PC-3 (cell line): ENCODE results near the gene CTRB1. TPM values are rescaled to one million over a fixed set of nuclear protein-coding genes. Genes with fewer than 3 reads are reported as not detected.

ENCODE experiments used
- ATAC-seq: fragments of 200-7000 bp; cut with Tn5 transposase; 2 replicates; pipeline ENCODE4 v1.9.1; 2020; ENCODE audit warnings: mild to moderate bottlenecking, moderate library complexity
- BruUV-seq: library from RNA; stranded (reverse); fragments of 400-500 nt; replicated peaks from 2 replicates; lab custom pipeline; 2021; lab: Mats Ljungman, UMichigan
- CTCF ChIA-PET: fragments of 300-600 bp; sonication (Branson Sonifier 250); formaldehyde crosslinking; loops from one replicate; lab custom pipeline; 2022; ENCODE audit warnings: antibody characterized with exemption; lab: Charles Lee
- POLR2A ChIA-PET: fragments of 300-600 bp; sonication (Branson Sonifier 250); formaldehyde crosslinking; loops from one replicate; lab custom pipeline; 2022; ENCODE audit warnings: antibody characterized with exemption; ENCODE audit not compliant: unreplicated experiment; lab: Charles Lee
- DNase-seq: peaks from one replicate; pipeline ENCODE4 v3.0.0-alpha.2; 2015
- H2AFZ ChIP-seq: fragments of 300-600 bp; sonication (generic); 2 replicates; pipeline ENCODE4 v1.6.0; 2016; ENCODE audit warnings: antibody characterized with exemption, low read length
- H3F3A ChIP-seq: fragments of 300-600 bp; sonication (generic); one replicate; pipeline ENCODE4 v1.6.0; 2017; ENCODE audit warnings: antibody characterized with exemption, low read length, control low read depth, mild to moderate bottlenecking; ENCODE audit not compliant: unreplicated experiment
- H3K27ac ChIP-seq: fragments of 300-600 bp; sonication (generic); 2 replicates; pipeline ENCODE4 v1.5.1; 2016; ENCODE audit warnings: mild to moderate bottlenecking, low read length
- H3K27me3 ChIP-seq: fragments of 300-600 bp; sonication (generic); 2 replicates; pipeline ENCODE4 v1.6.1; 2016; ENCODE audit warnings: low read length, mixed read lengths
- H3K36me3 ChIP-seq: fragments of 300-600 bp; sonication (generic); 2 replicates; pipeline ENCODE4 v1.6.1; 2016; ENCODE audit warnings: low read depth, mixed run types, low read length, mixed read lengths
- H3K4me1 ChIP-seq: fragments of 300-600 bp; sonication (generic); 2 replicates; pipeline ENCODE4 v1.5.1; 2016; ENCODE audit warnings: low read length; ENCODE audit not compliant: insufficient read depth
- H3K4me2 ChIP-seq: fragments of 300-600 bp; sonication (generic); 2 replicates; pipeline ENCODE4 v1.6.0; 2016; ENCODE audit warnings: low read length
- H3K4me3 ChIP-seq: fragments of 300-600 bp; sonication (generic); 2 replicates; pipeline ENCODE4 v1.5.1; 2016; ENCODE audit warnings: mild to moderate bottlenecking, low read length, mixed read lengths
- H3K79me2 ChIP-seq: fragments of 300-600 bp; sonication (generic); 2 replicates; pipeline ENCODE4 v1.6.1; 2017; ENCODE audit warnings: low read length, mixed read lengths
- H3K9ac ChIP-seq: fragments of 300-600 bp; sonication (generic); 2 replicates; pipeline ENCODE4 v1.6.0; 2016; ENCODE audit warnings: mild to moderate bottlenecking, low read length
- H3K9me2 ChIP-seq: fragments of 300-600 bp; sonication (generic); replicated peaks from 2 replicates; pipeline ENCODE4 v1.6.1; 2016; ENCODE audit warnings: mixed run types, low read length, mixed read lengths
- H3K9me3 ChIP-seq: fragments of 300-600 bp; sonication (generic); 2 replicates; pipeline ENCODE4 v1.6.1; 2016; ENCODE audit warnings: low read length, mixed read lengths
- H4K20me1 ChIP-seq: fragments of 300-600 bp; sonication (generic); 2 replicates; pipeline ENCODE4 v1.6.1; 2016; ENCODE audit warnings: low read length, mixed read lengths
- CTCF ChIP-seq: fragments of 300-600 bp; sonication (generic); conservative IDR thresholded peaks from 2 replicates; pipeline ENCODE4 v1.5.1; 2017; ENCODE audit warnings: antibody characterized with exemption, low read depth, mild to moderate bottlenecking, low read length
- EZH2 ChIP-seq: fragments of 300-600 bp; sonication (generic); IDR thresholded peaks from one replicate; pipeline ENCODE4 v1.6.1; 2017; ENCODE audit warnings: antibody characterized with exemption, mild to moderate bottlenecking, low read length; ENCODE audit not compliant: unreplicated experiment
- EZH2phosphoT487 ChIP-seq: fragments of 300-600 bp; sonication (generic); IDR thresholded peaks from 2 replicates; pipeline ENCODE4 v1.6.1; 2018; ENCODE audit warnings: mild to moderate bottlenecking, antibody characterized with exemption, low read length, borderline replicate concordance
- intact Hi-C: fragments of 100-400 bp; cut with micrococcal nuclease; formaldehyde crosslinking; loops from 2 replicates; pipeline ENCODE4 v1.9.0; 2023
- total RNA-seq: library from RNA; depleted of rRNA; stranded (reverse); fragments of >200 nt; gene quantifications from 2 replicates; pipeline ENCODE4 v1.2.3, GENCODE V29; 2014

Gene CTRB1
- total RNA-seq, 1 experiment from 2014 or later = not detected

DNA sequence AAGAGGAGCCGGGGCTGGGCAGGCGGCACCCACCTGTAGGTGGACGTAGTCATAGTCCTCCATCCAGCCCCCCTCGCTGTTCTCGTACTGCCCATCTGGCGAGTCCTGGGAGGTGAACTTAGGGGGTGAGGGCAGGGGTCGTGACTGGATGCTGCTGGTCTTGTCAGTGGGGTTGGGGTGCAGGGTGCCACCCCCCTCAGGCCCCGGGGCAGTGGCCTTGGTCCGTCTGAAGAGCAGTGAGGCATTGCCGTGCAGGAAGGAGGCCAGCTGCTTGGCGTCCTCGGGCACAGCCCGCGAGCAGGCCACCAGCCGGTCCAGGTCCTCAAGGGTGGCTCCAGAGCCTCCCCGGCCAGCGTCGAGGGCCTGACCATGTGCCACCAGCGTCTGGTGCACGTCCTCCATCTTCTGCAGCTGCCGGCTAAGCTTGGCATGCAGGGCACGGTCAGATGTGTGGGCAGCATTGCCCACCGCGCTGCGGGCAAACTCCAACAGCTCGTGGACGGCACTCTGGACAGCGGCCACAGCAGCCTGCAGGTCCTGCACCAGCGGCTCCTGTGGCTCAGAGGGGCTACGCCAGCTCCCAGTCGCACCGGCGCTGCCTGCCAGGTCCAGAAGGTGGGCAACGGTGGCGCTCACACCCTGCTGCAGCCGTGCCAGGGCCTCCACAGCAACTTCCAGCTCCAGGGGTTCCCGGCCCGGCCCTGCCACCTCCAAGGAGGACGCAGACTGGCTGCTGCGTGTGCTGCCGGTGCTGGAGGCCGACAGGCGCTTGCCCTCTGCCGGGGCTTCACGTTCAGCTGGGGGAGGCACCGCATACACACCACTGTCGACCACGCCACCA is 16.3 kb downstream of the CTRB1 start:
- no TSS peak for BruUV-seq
- Histone ChIP-seq H3K36me3 (peaks cover 15% of the 10 kb centered on the region), H3K27me3 (no peaks in the 10 kb centered on the region), H3K4me2 (no peak overlapping the region), H3K9ac (no peak overlapping the region), H4K20me1 (no peaks in the 10 kb centered on the region), H2AFZ (no peak overlapping the region), H3K9me3 (no peaks in the 10 kb centered on the region), H3K27ac (0 out of 2 replicates have a peak overlapping the region, but pooled peaks have one; percentile 51), H3K4me3 (no peak overlapping the region), H3F3A (no peaks in the 10 kb centered on the region), H3K9me2 (no peaks in the 10 kb centered on the region), H3K79me2 (peaks cover 30% of the 10 kb centered on the region), H3K4me1 (peaks cover 9% of the 10 kb centered on the region; the same call in 1 of the 2 replicates)
- ChIA-PET CTCF (no interaction called here), POLR2A (no interaction called here)
- no peak for DNase-seq
- ATAC-seq = no peak
- intact Hi-C loops = loop anchor here (1.0 to 5.0 kb wide), 3 partner anchors 10 to 150 kb away; no protein-coding TSS in a partner anchor
- TF ChIP-seq CTCF = no peak
- TF ChIP-seq EZH2phosphoT487 = no peak
- TF ChIP-seq EZH2 = no peak

GRCh38 chr16:75235721-75236193 is 17.0 kb downstream of the CTRB1 start:
- no peaks in the 10 kb centered on the region for H3K27me3 ChIP-seq
- H4K20me1 ChIP-seq = no peaks in the 10 kb centered on the region
- no peak for DNase-seq
- TF ChIP-seq CTCF = no peak
- no peak for TF ChIP-seq EZH2phosphoT487
- TF ChIP-seq EZH2 = no peak
- H3K27ac ChIP-seq = no peak overlapping the region
- no peak overlapping the region for H3K4me2 ChIP-seq
- peaks cover 37% of the 10 kb centered on the region for H3K79me2 ChIP-seq
- intact Hi-C loops = no loop called here
- peaks cover 9% of the 10 kb centered on the region; the same call in 1 of the 2 replicates for H3K4me1 ChIP-seq
- ATAC-seq = no peak
- no peak overlapping the region for H2AFZ ChIP-seq
- H3K36me3 ChIP-seq = peaks cover 12% of the 10 kb centered on the region
- H3K9me2 ChIP-seq = no peaks in the 10 kb centered on the region
- H3K9ac ChIP-seq = no peak overlapping the region
- H3K9me3 ChIP-seq = no peaks in the 10 kb centered on the region
- POLR2A ChIA-PET = no interaction called here
- H3K4me3 ChIP-seq = no peak overlapping the region
- no peaks in the 10 kb centered on the region for H3F3A ChIP-seq
- CTCF ChIA-PET = no interaction called here
- BruUV-seq = no TSS peak

DNA sequence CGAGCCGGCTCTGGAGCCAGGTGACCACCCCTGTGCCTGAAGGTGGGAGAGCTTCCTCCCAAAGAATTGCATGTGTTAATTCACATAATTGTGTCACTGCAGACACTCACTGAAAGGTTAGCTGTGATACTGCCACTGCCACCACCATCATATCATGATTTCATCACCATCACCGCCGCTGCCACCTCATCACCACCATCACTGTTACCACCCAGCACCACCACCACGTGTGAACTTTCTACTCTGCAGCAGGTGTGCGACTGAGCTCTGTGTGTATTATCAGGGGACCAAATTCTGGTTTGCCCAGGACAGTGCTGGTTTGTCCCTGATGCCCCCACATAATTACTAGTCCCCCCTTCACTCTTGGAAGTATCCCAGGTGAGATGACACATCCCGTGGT is 17.4 kb downstream of the CTRB1 start:
- Histone ChIP-seq H3K79me2 (peaks cover 42% of the 10 kb centered on the region), H3K27me3 (no peaks in the 10 kb centered on the region), H3K4me3 (no peak overlapping the region), H3K9ac (no peak overlapping the region), H3K27ac (no peak overlapping the region), H3K9me3 (no peaks in the 10 kb centered on the region), H3K36me3 (peaks cover 12% of the 10 kb centered on the region), H3F3A (no peaks in the 10 kb centered on the region), H3K9me2 (no peaks in the 10 kb centered on the region), H3K4me1 (peaks cover 9% of the 10 kb centered on the region; the same call in 1 of the 2 replicates), H3K4me2 (no peak overlapping the region), H4K20me1 (no peaks in the 10 kb centered on the region), H2AFZ (no peak overlapping the region)
- intact Hi-C loops = no loop called here
- ChIA-PET POLR2A (no interaction called here), CTCF (no interaction called here)
- TF ChIP-seq EZH2 (no peak), CTCF (no peak), EZH2phosphoT487 (no peak)
- BruUV-seq = no TSS peak
- no peak for DNase-seq
- no peak for ATAC-seq
